WTC11 (cell line): ENCODE results near the gene RPS6KA2. TPM values are rescaled to one million over a fixed set of nuclear protein-coding genes. Genes with fewer than 3 reads are reported as not detected.

ENCODE experiments used
- ATAC-seq: fragments of 200-7000 bp; cut with Tn5 transposase; 2 replicates; pipeline ENCODE4 v1.10.0; 2021; ENCODE audit warnings: mild to moderate bottlenecking, moderate library complexity
- CTCF ChIA-PET: fragments of 300-600 bp; sonication (Branson Sonifier 250); formaldehyde crosslinking; loops from one replicate; lab custom pipeline; 2021; ENCODE audit warnings: antibody characterized with exemption; lab: Charles Lee
- POLR2A ChIA-PET: fragments of 350-600 bp; sonication (Branson Sonifier 250); formaldehyde crosslinking; loops from one replicate; lab custom pipeline; 2021; ENCODE audit warnings: antibody characterized with exemption; lab: Charles Lee
- DNase-seq: peaks from one replicate; pipeline ENCODE4 v3.0.0; 2021; ENCODE audit warnings: low spot score
- H3K27ac Mint-ChIP-seq: 2 replicates; pipeline ENCODE4 v1.8.0; 2021; ENCODE audit warnings: mixed read lengths
- H3K27me3 Mint-ChIP-seq: 2 replicates; pipeline ENCODE4 v1.8.0; 2021; ENCODE audit warnings: low read depth, mild to moderate bottlenecking, moderate library complexity, mixed read lengths
- H3K36me3 Mint-ChIP-seq: 2 replicates; pipeline ENCODE4 v1.8.0; 2021; ENCODE audit warnings: mixed read lengths
- H3K4me1 Mint-ChIP-seq: 2 replicates; pipeline ENCODE4 v1.8.0; 2022; ENCODE audit warnings: mixed read lengths
- H3K4me3 Mint-ChIP-seq: 2 replicates; pipeline ENCODE4 v1.8.0; 2021; ENCODE audit warnings: mild to moderate bottlenecking, moderate library complexity, mixed read lengths
- H3K9me3 Mint-ChIP-seq: 2 replicates; pipeline ENCODE4 v1.8.0; 2021; ENCODE audit warnings: mixed read lengths
- ATF3 ChIP-seq: sonication (generic); formaldehyde crosslinking; conservative IDR thresholded peaks from 2 replicates; pipeline ENCODE4 v1.8.1; 2022; ENCODE audit warnings: mild to moderate bottlenecking, missing genetic modification reagents
- FOXP4 ChIP-seq: sonication (generic); formaldehyde crosslinking; IDR thresholded peaks from 2 replicates; pipeline ENCODE4 v1.8.0; 2022; ENCODE audit warnings: mild to moderate bottlenecking, missing genetic modification reagents
- GRHL2 ChIP-seq: fragments of 250-450 bp; sonication (Bioruptor Pico); IDR thresholded peaks from 2 replicates; pipeline ENCODE4 v1.8.0; 2022; ENCODE audit warnings: mild to moderate bottlenecking, moderate library complexity; ENCODE audit not compliant: insufficient replicate concordance, severe bottlenecking
- HMGA2 ChIP-seq: fragments of 250-450 bp; sonication (Bioruptor Pico); IDR thresholded peaks from 2 replicates; pipeline ENCODE4 v1.4.0; 2021; ENCODE audit warnings: mild to moderate bottlenecking, moderate library complexity
- NFATC4 ChIP-seq: fragments of 250-450 bp; sonication (Bioruptor Pico); IDR thresholded peaks from 2 replicates; pipeline ENCODE4 v1.9.0; 2021; ENCODE audit warnings: mild to moderate bottlenecking
- NR1H2 ChIP-seq: sonication (generic); formaldehyde crosslinking; IDR thresholded peaks from 2 replicates; pipeline ENCODE4 v1.9.0; 2021; ENCODE audit warnings: mild to moderate bottlenecking, moderate library complexity, missing genetic modification reagents
- NR3C1 ChIP-seq: sonication (generic); formaldehyde crosslinking; conservative IDR thresholded peaks from 2 replicates; pipeline ENCODE4 v1.8.1; 2023; ENCODE audit warnings: low read depth, mild to moderate bottlenecking, missing genetic modification reagents
- STAT6 ChIP-seq: sonication (generic); formaldehyde crosslinking; conservative IDR thresholded peaks from 2 replicates; pipeline ENCODE4 v1.8.1; 2023; ENCODE audit warnings: mild to moderate bottlenecking, low read depth, missing genetic modification reagents, moderate library complexity
- TCF7 ChIP-seq: sonication (generic); formaldehyde crosslinking; IDR thresholded peaks from 2 replicates; pipeline ENCODE4 v1.8.0; 2022; ENCODE audit warnings: mild to moderate bottlenecking, low read depth, missing genetic modification reagents, moderate library complexity
- TEAD1 ChIP-seq: sonication (generic); formaldehyde crosslinking; IDR thresholded peaks from 2 replicates; pipeline ENCODE4 v1.8.0; 2022; ENCODE audit warnings: mild to moderate bottlenecking, missing genetic modification reagents
- TEAD4 ChIP-seq: sonication (generic); formaldehyde crosslinking; IDR thresholded peaks from 2 replicates; pipeline ENCODE4 v1.8.0; 2022; ENCODE audit warnings: mild to moderate bottlenecking, missing genetic modification reagents
- ZNF219 ChIP-seq: sonication (generic); formaldehyde crosslinking; IDR thresholded peaks from 2 replicates; pipeline ENCODE4 v1.8.0; 2023; ENCODE audit warnings: missing genetic modification reagents, mild to moderate bottlenecking, borderline replicate concordance
- ZNF423 ChIP-seq: fragments of 250-450 bp; sonication (Bioruptor Pico); IDR thresholded peaks from 2 replicates; pipeline ENCODE4 v2.1.2; 2022; ENCODE audit warnings: mild to moderate bottlenecking, moderate library complexity
- ZNF671 ChIP-seq: fragments of 250-450 bp; sonication (Bioruptor Pico); IDR thresholded peaks from 2 replicates; pipeline ENCODE4 v1.8.0; 2021; ENCODE audit warnings: mild to moderate bottlenecking
- total RNA-seq: library from RNA; stranded (reverse); gene quantifications from 3 replicates; pipeline ENCODE4 v1.2.3, GENCODE V29; 2021
- TF ChIP-seq, protein P1 (sequence below): sonication (generic); formaldehyde crosslinking; IDR thresholded peaks from 2 replicates; pipeline ENCODE4 v1.8.1; 2023; ENCODE audit warnings: mild to moderate bottlenecking, missing genetic modification reagents, borderline replicate concordance
- TF ChIP-seq, protein P2 (sequence below): sonication (generic); formaldehyde crosslinking; IDR thresholded peaks from 2 replicates; pipeline ENCODE4 v1.8.1; 2023; ENCODE audit warnings: mild to moderate bottlenecking, missing genetic modification reagents, moderate library complexity
- TF ChIP-seq, protein P3 (sequence below): sonication (generic); formaldehyde crosslinking; IDR thresholded peaks from 2 replicates; pipeline ENCODE4 v1.8.1; 2022; ENCODE audit warnings: low read depth, missing genetic modification reagents, borderline replicate concordance

Gene RPS6KA2
- total RNA-seq, 1 experiment from 2014 or later: 24.2 TPM

DNA sequence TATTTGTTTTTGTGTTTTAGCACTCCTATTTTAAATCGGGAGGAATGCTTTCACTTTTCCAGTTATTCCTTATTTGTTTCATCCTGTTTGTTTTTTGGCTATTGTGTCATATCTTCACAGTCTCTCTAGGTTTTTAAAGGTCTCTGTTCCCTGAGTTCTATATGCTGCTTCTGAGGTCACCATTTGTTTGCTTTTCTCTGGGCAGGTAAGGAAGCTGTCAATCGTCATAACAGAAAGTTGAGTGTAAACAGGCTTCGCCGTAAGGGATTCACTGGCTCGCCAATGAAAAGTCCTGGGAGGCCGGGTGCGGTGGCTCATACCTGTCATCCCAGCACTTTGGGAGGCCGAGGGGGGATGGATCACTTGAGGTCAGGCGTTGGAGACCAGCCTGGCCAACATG, 48.7 kb upstream of the RPS6KA2 start (continued):
- TF ChIP-seq ATF3 (no peak), GRHL2 (CRISPR knock-in tag) (no peak)
- TF ChIP-seq, protein P1, sequence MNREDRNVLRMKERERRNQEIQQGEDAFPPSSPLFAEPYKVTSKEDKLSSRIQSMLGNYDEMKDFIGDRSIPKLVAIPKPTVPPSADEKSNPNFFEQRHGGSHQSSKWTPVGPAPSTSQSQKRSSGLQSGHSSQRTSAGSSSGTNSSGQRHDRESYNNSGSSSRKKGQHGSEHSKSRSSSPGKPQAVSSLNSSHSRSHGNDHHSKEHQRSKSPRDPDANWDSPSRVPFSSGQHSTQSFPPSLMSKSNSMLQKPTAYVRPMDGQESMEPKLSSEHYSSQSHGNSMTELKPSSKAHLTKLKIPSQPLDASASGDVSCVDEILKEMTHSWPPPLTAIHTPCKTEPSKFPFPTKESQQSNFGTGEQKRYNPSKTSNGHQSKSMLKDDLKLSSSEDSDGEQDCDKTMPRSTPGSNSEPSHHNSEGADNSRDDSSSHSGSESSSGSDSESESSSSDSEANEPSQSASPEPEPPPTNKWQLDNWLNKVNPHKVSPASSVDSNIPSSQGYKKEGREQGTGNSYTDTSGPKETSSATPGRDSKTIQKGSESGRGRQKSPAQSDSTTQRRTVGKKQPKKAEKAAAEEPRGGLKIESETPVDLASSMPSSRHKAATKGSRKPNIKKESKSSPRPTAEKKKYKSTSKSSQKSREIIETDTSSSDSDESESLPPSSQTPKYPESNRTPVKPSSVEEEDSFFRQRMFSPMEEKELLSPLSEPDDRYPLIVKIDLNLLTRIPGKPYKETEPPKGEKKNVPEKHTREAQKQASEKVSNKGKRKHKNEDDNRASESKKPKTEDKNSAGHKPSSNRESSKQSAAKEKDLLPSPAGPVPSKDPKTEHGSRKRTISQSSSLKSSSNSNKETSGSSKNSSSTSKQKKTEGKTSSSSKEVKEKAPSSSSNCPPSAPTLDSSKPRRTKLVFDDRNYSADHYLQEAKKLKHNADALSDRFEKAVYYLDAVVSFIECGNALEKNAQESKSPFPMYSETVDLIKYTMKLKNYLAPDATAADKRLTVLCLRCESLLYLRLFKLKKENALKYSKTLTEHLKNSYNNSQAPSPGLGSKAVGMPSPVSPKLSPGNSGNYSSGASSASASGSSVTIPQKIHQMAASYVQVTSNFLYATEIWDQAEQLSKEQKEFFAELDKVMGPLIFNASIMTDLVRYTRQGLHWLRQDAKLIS (CRISPR knock-in tag): no peak

GRCh38 chr6:166673309-166673708, 46.3 kb upstream of the RPS6KA2 start:
- TF ChIP-seq NFATC4 (CRISPR knock-in tag) (no peak), TEAD1 (CRISPR knock-in tag) (no peak), ZNF423 (no peak), NR3C1 (no peak), FOXP4 (no peak)
- H3K9me3 Mint-ChIP-seq: no peaks in the 10 kb centered on the region
- ChIA-PET POLR2A (no interaction called here), CTCF (interaction anchor here (1.5 kb wide), 1 partner anchor 34 kb away, joined by 3 read pairs; no protein-coding TSS in a partner anchor)
- H3K27ac Mint-ChIP-seq: no peak overlapping the region
- H3K36me3 Mint-ChIP-seq: no peaks in the 10 kb centered on the region
- ATAC-seq: no peak
- H3K27me3 Mint-ChIP-seq: peaks cover 2% of the 10 kb centered on the region; the same call in 1 of the 2 replicates
- H3K4me1 Mint-ChIP-seq: peaks cover 20% of the 10 kb centered on the region
- no peak overlapping the region for H3K4me3 Mint-ChIP-seq
- no peak for DNase-seq

DNA sequence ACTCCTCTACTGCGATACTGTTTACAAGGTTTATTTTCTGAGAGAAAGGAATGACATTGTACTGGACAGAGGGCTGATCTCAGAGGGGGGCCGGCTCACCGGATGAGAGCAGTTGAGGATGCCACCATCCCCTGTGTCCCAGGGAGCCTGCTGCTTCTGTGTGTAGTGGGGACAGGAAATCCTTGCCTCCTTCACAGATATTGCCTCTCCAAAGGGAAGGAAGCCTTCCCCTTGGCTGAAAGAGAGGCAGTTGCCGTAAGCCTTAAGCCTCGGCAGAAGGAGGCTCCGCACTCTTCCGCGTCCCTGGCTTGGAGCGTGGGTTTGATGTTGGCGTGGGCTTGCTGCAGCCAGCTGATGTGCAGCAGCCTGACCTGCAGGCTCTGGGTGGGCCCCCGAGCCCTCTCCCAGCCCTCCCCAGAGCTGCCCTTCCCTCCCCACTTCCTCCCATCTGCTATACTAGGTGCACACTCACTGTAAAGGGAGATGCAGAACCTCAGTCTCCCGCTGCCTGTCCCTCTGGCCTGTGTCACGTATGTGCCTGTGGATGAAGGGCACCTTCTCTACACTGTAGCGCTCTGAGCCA, 45.7 kb upstream of the RPS6KA2 start:
- ChIA-PET POLR2A (no interaction called here), CTCF (interaction anchor here (1.5 kb wide), 1 partner anchor 34 kb away, joined by 3 read pairs; no protein-coding TSS in a partner anchor)
- Mint-ChIP-seq H3K4me3 (no peak overlapping the region), H3K27me3 (peaks cover 2% of the 10 kb centered on the region; the same call in 1 of the 2 replicates), H3K4me1 (peaks cover 20% of the 10 kb centered on the region), H3K27ac (no peak overlapping the region), H3K36me3 (no peaks in the 10 kb centered on the region), H3K9me3 (no peaks in the 10 kb centered on the region)
- ATAC-seq: peak; percentile 27
- no peak for TF ChIP-seq TEAD4
- no peak for TF ChIP-seq HMGA2 (CRISPR knock-in tag)
- TF ChIP-seq NR1H2 (CRISPR knock-in tag): no peak
- no peak for TF ChIP-seq STAT6 (CRISPR knock-in tag)
- TF ChIP-seq, protein P2, sequence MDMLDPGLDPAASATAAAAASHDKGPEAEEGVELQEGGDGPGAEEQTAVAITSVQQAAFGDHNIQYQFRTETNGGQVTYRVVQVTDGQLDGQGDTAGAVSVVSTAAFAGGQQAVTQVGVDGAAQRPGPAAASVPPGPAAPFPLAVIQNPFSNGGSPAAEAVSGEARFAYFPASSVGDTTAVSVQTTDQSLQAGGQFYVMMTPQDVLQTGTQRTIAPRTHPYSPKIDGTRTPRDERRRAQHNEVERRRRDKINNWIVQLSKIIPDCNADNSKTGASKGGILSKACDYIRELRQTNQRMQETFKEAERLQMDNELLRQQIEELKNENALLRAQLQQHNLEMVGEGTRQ (CRISPR knock-in tag): no peak
- no peak for TF ChIP-seq ZNF671
- TF ChIP-seq, protein P3, sequence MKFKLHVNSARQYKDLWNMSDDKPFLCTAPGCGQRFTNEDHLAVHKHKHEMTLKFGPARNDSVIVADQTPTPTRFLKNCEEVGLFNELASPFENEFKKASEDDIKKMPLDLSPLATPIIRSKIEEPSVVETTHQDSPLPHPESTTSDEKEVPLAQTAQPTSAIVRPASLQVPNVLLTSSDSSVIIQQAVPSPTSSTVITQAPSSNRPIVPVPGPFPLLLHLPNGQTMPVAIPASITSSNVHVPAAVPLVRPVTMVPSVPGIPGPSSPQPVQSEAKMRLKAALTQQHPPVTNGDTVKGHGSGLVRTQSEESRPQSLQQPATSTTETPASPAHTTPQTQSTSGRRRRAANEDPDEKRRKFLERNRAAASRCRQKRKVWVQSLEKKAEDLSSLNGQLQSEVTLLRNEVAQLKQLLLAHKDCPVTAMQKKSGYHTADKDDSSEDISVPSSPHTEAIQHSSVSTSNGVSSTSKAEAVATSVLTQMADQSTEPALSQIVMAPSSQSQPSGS (CRISPR knock-in tag): no peak
- no peak for TF ChIP-seq TCF7 (CRISPR knock-in tag)
- no peak for TF ChIP-seq ZNF219 (CRISPR knock-in tag)
- no peak for DNase-seq
